Measurements from ENCODE around the gene FARSB.

Gene FARSB

DNA sequence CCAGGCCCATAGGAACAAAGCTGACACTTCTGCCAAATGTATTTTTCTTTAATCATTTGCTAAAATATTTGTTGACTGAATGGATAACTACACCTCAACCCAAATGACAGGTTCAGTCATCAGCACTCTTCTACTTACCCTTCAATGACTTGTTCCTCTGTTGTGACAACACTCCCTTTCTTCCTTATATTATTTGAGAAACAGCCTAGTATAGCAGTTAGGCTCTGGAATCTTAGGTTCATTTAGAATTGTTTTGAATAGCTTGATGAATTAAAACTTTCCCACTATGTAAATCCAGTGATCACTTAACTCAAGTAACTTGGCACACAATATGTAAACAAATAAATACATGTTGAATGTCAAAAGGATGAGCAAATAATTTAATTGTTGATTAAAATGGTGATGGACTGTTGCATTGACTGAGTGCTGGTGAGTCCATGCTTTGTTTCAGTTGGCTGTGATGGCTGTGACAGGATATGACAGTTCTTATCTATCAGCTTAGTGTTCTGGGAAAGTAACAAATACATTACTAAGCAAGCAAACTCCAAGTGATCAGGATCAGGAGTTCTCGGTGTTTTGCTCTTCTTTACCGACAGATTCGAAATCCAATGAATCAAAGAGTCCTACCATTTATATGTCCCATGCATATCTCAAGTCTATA lies 12.7 kb upstream of the FARSB start:
- DNase-seq (ENCODE audit: low read depth in 2 of 2), result no peak

DNA sequence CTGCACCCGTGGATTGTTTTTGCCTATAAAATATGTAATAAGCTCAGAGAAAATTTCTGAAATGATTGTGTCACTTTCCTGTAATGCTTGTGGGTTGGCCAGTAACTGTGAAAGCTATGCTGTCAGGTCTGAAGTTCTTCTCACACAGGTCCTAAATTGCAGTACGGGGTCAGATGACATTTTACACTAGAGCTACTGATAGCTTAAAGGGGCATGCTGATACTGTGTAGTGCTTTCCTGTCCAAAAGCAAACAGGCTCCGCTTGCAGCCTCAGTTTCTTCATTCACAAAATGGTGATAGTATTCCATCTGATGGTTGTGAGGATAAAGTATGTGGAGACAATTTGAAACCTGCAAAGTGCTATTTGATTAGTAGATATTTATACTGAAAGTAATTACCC lies 7.6 kb upstream of the FARSB start:
- no peak for DNase-seq (ENCODE audit: low read depth in 2 of 2)

DNA sequence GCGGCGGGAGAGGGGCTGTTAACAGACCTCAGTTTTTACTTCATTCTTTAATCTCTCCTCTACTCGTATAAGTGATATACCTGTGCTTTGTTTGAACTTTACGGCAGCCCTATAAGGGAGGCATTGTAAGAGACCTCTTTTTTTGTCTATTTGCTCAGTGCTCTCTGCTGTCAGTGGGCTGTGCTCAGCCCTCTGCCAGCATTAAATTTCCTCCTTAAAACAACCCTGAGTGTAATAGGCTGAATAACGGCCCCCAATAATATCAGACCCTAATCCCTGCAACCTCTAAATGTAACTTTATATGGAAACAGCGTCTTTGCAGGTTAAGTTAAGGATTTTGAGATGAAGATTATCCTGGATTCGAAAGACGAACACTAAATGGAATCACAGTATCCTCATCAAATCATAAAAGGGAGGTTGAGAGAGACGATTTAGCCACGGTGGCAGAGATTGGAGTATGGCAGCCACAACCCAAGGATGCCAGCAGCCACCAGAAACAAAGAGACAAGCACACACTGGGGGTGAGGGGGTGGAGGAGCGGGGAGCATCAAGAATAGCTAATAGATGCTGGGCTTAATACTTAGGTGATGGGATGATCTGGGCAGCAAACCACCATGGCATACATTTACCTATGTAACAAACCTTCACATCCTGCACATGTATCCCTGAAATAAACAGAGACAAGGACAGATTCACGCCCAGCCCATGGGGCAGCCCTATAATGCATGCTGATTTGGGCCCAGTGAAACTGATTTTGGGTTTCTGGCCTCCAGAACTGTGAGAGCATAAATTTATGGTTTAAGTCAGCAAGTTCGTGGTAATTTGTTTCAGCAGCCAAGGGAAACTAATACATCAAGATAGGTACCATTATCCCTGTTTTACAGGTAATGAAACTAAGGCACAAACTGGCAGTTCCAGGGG lies 894 bp upstream of the FARSB start:
- DNase-seq (ENCODE audit: low read depth in 2 of 2), result no peak

DNA sequence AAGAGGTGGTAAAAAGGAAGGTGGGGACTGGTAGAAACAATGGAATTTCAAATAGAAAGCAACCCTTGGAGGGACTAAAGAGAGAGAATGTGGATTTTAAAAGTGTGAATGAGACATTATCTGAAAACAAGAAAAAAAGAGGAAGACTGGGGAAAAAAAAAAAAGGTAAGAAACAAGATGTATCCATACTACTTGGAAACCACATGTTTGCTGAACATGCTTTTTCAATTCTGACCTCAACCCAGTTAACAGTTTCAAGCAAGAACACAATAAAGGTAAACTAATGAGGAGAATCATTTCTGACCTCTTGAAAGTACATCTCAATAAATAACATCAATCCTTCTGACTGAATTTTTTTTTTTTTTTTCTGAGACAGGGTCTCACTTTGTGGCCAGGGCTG lies 2.6 kb downstream of the FARSB start:
- no peak for DNase-seq (ENCODE audit: low read depth in 2 of 2)

- DNase-seq (ENCODE audit: low read depth in 2 of 2), result no peak
These were observed 3.2 kb downstream of the FARSB start for GRCh38 chr2:222652491-222653255.

DNA sequence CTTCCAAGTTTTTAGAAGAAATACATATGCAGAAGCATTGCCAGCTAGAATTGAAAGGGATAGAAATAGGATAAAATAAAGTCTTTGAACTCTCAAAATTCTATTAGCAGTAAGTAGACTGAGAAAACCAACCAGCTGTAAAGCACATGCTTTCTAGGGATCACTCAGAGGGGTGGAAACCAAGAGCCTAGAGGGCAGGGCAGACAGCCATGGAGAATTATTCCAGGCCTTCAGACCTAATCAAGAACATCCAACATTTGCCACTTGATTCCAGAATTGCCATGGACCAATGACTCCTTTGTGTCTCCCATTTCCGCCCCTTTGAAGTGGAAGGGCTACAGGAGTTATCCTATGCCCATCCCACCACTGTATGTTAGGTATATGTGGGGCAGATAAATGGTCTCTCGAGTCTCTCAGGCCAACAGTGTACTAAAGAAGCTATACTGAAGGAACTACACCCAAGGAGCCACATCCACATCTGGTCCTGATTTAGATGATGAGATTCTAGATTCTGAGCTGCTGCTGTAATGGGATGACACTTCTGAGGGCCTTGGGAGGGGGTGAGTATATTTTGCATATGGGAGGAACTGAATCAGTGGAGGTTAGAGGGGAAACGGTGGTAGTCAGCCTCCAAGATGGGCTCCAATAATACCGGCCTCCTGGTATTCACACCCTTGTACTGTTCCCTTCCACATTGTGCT lies 4.0 kb downstream of the FARSB start:
- DNase-seq (ENCODE audit: low read depth in 2 of 2), result no peak

- no peak for DNase-seq (ENCODE audit: low read depth in 2 of 2)
These were observed 6.1 kb downstream of the FARSB start for GRCh38 chr2:222649801-222650200.

DNA sequence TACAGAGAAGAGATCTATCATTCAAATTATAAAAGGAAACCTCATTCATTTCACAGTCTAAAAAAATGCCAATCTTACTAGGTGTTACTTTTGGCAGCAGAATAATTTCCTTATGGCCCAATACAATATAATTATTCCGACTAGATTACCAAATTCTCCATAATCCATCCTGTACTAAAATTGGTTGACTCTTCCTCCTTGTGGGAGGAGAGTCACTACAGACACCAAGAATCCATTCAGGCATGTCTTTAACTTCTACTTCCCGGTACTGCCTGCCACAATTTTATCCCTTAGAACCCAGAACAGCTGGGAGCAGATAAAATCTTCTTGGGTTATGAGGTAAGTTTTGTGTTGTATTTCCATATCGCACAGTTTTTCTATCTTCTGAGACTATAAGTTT lies 9.9 kb downstream of the FARSB start:
- no peak for DNase-seq (ENCODE audit: low read depth in 2 of 2)

DNA sequence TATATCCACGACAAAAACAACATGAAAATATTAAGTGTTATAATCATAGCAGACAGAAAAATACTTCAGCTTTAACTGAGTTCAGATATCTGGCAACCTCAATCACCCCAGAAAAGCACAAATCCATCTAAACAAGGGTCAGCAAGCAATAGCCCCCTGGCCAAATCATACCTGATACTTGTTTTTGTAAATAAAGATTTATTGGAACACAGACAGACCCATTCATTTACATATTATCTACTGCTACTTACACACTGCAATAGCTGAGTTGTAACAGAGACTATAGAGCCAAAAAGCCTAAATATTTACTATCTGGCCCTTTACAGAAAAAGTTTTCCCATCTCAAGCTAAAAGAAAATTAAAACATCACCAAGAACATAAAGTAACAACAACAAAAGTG lies 12.8 kb downstream of the FARSB start:
- DNase-seq (ENCODE audit: low read depth in 2 of 2), result no peak

- no peak for DNase-seq (ENCODE audit: low read depth in 2 of 2)
These were observed 14.6 kb downstream of the FARSB start for GRCh38 chr2:222641336-222641735.

GRCh38 chr2:222637067-222637466 lies 18.8 kb downstream of the FARSB start:
- no peak for DNase-seq (ENCODE audit: low read depth in 2 of 2)

DNA sequence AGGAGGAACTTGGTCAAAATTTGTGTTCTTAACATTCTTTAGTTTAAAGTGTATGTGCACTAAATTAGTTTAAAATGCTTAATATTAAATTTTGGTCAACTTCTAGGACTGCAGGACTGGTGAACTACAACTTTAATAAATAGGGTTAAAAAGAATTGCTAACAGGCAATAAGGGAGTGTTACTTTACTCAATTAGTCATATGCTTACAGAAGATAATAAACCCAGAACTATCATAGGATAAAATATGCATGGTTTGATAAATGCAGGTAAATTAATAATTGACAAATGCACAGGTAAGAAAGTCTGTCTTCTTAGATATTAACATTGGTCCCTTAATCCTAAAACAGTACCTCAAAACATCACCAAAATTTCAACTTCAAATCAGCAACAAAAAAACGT lies 20.6 kb downstream of the FARSB start:
- DNase-seq (ENCODE audit: low read depth in 2 of 2), result no peak

DNA sequence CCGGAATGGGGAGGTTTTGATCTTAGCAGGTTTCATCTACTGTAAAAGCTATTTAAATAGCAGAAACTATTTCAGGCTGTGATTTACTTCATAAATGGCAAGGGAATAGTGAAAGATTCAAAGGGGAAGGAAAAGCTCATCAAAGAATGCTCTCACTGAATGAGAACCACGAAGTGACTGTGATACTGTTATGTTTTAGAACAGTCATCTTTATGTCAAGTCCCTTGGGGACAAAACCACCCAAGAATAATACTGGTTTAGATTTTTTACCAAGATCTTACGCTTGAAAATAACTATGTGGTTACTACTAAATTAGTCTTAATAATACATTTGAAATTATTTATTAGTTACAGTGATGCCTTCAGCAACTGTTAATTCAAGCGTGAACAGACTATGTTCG lies 28.1 kb downstream of the FARSB start:
- DNase-seq (ENCODE audit: low read depth in 2 of 2), result no peak

DNA sequence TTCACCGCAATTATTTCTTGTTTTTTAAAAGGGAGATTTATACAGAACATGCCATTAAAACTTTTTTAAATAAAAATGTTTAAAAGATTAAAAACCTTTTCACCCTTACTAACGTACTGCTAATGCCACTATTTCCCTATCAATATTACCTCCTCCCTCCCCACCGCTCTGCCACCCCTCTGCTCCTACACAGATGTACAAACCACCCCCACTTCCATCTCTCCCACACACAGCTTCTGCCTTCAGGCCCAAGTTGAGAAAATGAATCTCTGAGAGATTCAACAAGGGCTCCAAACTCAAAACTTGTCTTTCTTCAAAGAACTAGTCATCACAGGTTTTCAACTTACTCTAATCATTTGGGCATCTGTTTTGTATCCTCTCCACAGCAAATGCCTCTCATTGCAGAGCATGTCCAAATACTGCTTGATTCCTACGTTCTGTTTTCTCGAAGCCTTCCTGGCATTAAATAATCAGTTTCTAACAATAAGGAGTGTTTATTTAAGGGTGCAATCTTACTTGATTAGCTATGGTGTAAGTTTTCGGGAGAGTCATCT lies 32.1 kb downstream of the FARSB start:
- DNase-seq (ENCODE audit: low read depth in 2 of 2), result no peak

- DNase-seq (ENCODE audit: low read depth in 2 of 2), result no peak
These were observed 33.0 kb downstream of the FARSB start for GRCh38 chr2:222622910-222623309.

DNA sequence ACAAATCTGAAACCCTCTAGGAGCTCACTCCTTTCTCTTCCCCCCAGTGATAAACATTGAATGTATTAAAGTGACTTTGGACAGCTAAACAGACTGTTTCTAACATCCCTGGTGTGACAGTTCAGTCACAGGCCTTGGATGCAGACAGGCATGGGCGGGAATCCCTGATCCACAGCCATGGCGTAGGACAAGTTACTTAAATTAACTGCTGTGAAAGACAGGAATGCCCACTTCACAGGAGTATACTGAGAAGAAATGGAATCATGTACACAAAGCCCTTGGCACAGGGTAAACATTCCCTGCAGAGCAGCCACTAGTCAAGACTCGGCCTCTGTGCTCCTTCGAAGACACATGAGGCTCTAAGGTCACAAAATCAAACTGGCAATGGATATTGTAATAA lies 34.0 kb downstream of the FARSB start:
- DNase-seq (ENCODE audit: low read depth in 2 of 2), result no peak

- DNase-seq (ENCODE audit: low read depth in 2 of 2), result no peak
These were observed 40.6 kb downstream of the FARSB start for GRCh38 chr2:222615320-222615719.

DNA sequence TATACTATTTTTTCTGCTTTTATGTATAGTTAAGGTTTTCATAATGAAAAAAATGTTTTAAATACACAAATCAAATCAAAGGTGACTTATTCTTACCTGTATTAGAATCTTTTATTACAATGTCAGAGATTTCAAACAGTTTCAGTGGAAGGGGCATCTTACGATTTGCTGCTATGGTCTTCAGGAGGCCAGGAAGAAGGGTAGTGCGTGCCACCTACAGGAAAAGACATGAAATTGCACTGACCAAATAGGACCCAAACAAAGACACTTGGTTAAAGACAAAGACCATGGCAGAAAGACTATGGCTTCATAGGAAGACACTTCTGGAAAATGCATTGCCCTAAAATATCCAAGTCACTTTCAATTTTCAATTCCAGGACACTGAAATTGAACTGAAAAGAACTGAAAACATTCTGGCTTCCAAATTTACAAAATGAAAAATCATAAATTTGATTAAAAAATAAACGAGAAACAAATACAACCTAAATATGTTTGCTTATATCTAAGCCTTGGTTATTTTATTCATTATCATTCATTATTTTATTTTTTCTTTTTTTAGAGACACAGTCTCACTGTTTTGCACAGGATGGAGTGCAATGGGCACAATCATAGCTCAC lies 42.1 kb downstream of the FARSB start:
- DNase-seq (ENCODE audit: low read depth in 2 of 2), result no peak

DNA sequence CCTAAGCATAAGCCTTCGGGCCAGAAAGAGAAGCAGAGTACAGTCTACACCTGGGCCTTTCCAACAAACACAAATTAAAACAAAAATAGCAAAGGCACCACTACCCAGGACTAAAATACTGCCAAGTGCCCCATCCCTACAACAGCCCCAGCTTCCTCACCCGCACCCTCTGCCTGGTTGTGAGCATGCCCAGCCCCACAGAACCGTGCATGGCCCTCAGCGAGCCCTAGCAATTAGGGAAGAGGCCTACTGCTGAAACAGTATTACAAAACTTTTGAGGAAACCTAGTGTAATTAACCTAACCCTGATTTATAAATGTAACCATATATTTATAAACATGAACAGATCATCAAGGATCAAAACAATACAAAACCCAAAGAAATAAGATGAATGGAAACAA lies 44.2 kb downstream of the FARSB start:
- DNase-seq (ENCODE audit: low read depth in 2 of 2), result no peak

DNA sequence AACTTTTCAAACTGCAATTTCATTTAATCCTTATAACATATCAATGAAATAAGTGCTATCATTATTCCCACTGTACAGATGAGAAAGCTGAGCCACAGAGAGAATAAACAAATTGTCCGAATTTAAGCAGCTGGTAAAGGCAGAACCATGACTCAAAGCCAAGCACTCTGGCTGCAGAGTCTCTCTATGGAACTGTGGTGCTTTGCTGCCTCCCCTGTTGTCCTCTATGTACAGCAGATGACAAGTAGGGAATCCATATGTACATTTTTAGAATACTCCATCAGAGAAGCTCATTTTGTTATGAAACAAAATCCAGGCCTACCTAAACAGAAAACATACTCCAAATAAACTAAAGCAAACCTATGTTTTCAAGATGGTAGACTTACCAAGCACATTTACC lies 45.1 kb downstream of the FARSB start:
- DNase-seq (ENCODE audit: low read depth in 2 of 2), result no peak

DNA sequence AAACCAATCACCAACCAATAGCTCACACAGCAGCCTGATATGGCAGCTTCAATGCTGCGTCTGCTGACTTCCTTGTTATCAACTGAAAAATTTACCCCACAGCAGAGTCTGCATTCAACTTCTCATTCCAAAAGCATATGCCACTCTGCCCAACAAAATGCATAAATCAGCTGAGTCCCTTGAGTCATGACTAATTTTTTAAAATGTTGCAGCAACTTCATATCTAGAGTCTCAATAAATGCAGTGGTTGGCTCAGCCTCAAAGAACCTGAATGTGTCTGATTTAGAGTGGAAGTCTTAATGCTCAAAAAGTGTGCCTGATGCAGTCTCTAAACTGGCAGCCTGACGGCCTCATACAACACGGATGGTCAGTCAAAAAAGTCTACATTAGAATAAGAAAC lies 46.5 kb downstream of the FARSB start:
- DNase-seq (ENCODE audit: low read depth in 2 of 2), result no peak
